Fibroblast of pulmonary artery (primary cell): ENCODE results near the gene NRP1.

Experiments used
- DNase-seq: peaks from one replicate; pipeline ENCODE4 v3.0.0-alpha.2; 2010; ENCODE audit warnings: low read depth
- H3K4me3 ChIP-seq: replicated peaks from 2 replicates; pipeline ENCODE4 v1.5.1; 2011; ENCODE audit warnings: low read depth, mild to moderate bottlenecking, control low read depth, low read length, moderate library complexity
- TF ChIP-seq, protein P1 (sequence below): IDR thresholded peaks from 2 replicates; pipeline ENCODE4 v1.5.1; 2011; ENCODE audit warnings: mild to moderate bottlenecking, control low read depth, low read length, inconsistent platforms; ENCODE audit errors: missing control alignments

The NRP1 gene

DNA sequence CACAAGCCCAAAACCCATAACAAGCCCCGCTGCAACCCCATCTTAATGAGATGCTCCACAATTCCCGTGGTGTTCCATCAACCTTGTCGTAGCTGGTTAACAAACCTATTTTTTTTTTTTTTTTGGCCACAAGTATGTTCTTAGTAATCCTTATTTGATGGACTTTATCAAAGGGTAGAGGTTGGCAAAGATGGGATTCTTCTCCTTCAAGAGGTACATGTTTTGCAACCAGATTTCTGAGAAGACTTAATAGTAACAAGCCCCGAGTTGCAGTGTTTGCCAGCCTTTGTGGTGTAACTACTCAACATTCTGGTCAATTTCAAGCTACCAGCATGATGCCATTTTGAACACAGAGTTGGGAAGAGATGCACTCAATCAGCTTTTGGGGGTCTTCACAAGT is 181.7 kb downstream of the NRP1 start:
- DNase-seq = no peak
- H3K4me3 ChIP-seq = no peak overlapping the region
- TF ChIP-seq, protein P1, sequence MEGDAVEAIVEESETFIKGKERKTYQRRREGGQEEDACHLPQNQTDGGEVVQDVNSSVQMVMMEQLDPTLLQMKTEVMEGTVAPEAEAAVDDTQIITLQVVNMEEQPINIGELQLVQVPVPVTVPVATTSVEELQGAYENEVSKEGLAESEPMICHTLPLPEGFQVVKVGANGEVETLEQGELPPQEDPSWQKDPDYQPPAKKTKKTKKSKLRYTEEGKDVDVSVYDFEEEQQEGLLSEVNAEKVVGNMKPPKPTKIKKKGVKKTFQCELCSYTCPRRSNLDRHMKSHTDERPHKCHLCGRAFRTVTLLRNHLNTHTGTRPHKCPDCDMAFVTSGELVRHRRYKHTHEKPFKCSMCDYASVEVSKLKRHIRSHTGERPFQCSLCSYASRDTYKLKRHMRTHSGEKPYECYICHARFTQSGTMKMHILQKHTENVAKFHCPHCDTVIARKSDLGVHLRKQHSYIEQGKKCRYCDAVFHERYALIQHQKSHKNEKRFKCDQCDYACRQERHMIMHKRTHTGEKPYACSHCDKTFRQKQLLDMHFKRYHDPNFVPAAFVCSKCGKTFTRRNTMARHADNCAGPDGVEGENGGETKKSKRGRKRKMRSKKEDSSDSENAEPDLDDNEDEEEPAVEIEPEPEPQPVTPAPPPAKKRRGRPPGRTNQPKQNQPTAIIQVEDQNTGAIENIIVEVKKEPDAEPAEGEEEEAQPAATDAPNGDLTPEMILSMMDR = no peak

DNA sequence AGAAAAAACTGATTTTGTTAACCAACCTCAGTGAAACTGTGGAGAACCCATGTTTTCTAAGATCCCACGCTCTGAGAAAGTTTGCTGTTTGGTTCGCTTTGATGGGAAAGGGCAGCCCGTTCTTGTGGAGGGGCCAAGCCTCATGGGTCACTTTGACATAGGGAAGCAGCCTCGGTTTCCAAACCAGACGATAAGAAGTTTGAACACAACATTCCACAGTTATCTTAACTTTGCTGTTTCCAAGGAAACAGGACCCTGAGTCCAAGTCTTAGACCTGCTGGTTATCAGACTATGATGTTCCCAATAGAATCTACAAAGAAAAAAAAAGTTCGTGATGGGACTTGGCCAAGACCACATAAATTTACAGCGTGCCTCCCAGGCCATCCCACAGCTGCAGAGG is 182.3 kb downstream of the NRP1 start:
- peak; percentile 69 for DNase-seq
- TF ChIP-seq, protein P1 = no peak
- H3K4me3 ChIP-seq = no peak overlapping the region

DNA sequence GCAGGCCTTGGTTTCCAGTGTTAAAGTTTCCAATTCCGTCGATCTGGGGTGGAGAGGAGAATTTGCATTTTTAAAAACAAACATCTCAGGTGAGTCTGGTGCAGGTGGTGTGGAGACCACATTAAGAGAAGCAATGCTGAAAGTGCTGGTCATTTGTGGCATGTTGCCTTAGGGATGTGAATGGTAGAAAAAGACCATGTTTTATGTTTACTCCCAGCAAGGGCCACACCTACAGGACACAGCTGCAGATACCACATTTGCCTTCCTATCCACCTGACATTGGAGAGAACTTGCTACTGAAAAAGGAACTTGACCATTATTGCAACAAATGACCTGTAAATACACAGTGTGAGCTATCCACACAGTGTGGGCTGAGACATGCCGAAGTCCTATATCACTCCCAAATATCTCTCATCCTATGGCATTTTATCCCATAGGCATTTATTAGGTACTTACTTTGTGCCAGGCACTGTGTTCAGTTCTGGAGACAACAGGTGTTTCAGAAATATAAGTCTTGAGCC is 183.1 kb downstream of the NRP1 start:
- DNase-seq = no peak
- TF ChIP-seq, protein P1 = no peak
- H3K4me3 ChIP-seq = no peak overlapping the region

DNA sequence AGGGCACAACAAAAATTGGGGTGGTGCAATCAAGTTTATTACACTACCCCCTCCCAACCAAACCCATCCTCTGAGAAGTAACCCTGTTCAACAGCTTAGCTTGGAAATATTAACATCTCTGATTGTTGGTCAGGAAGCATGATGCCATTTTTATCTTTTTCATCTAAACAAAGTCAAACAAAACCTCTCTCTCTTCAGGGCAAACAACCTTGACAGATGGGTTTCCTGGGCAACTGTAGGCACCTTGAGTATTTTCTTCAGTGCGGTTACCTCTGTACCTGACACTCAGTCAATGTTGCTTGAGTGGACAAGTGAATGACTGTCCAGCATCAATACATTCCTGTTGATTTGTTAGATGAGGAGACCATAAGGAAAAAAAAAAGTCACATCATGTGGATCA is 183.6 kb downstream of the NRP1 start:
- TF ChIP-seq, protein P1 = no peak
- DNase-seq = no peak
- no peak overlapping the region for H3K4me3 ChIP-seq

DNA sequence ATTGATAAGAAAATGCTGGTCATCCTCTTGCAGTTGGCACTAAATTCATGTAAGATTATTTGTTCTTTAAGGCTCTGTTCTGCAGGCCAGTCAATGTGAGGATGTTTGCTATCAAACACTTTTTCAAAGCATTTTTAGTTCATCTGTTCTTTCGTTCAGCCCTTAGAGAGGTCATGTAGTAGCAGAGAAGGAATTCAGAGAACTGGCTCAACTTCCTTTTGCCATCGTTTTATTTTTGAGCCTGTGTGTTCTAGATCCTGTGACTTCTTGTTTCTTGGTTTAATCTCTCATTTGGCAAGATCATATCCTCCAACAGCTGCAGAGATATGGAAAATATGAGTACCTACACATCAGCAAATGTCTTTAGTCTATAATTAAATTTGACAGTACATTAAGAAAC is 184.3 kb downstream of the NRP1 start:
- DNase-seq = no peak
- H3K4me3 ChIP-seq = no peak overlapping the region
- TF ChIP-seq, protein P1 = no peak

DNA sequence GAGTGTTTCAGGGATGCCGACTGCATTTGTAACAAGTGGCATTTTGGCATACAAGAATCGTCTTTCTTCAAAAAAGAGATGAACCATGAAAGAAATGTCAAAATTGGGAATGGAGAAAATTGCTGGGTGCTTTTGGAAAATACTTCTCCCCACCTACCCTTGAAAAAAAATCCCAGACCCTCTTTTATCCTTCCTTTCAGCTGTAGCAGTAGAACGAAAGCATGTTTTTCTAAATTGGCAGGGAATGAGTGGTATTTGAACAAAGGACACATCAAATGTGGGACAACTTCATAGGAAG is 187.5 kb downstream of the NRP1 start:
- no peak for DNase-seq
- TF ChIP-seq, protein P1 = no peak

DNA sequence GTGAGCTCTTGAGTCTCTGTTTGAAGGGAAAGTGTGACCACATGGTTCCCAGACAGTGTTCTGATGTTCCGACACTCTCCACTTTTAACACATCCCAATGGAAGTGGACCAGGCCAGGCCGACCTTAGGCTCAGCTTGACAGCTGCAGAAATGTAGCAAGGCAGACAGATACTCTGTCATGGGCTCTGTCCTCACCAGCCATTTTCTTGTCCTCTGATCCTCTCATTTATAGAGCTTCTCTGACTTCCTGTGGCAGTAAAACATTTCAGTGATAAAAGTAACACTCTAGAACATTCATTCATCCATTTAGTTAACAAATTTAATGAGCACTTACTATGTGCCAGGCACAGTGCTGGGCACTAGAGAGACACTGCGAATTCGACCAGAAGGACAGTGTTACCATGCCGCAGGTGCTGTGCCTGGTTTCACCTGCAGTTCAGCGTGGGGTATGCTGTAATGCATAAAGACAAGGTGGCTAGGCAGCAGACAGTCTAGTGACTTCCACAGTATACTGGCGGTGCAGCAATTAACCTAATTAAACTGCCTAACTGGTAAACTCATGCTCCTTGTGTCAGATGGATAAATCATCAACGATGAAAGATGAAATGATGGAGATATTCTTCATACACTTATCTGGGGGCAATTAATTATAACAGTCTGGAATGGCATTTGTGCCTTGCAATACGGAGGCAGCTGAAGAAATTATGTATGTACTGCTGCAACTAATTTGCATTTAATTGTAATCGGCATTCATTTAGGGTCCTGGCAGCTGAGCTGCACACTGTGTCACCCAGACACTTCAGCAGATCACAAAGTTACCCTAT is 188.1 kb downstream of the NRP1 start:
- TF ChIP-seq, protein P1 = no peak
- no peak overlapping the region for H3K4me3 ChIP-seq
- DNase-seq = no peak

More for the DNA sequence above, 187.5 kb downstream of the NRP1 start:
- H3K4me3 ChIP-seq = no peak overlapping the region
